Natural killer cell treated with Interleukin-12 subunit alpha and Interleukin-12 subunit beta and Interleukin-15 and Interleukin-18, amount 100 ng/mL, for 72 hours (primary cell): ENCODE results near the gene OR6J1. TPM values are rescaled to one million over a fixed set of nuclear protein-coding genes. Genes with fewer than 3 reads are reported as not detected.

ENCODE experiments used
- ATAC-seq, 2 donors: fragments of 150-1000 bp; cut with Tn5 transposase in 1 of 2; sonication (Bioruptor Pico), chemical (Tn5 transposase) in 1 of 2; 2 replicates each; pipeline ENCODE4 v1.10.0; 2021
- DNase-seq: peaks from one replicate; pipeline ENCODE4 v3.0.0; 2022; ENCODE audit warnings: low spot score
- H3K27ac Mint-ChIP-seq, 2 donors: 1 replicate in 1 of 2; 2 replicates in 1 of 2; pipeline ENCODE4 v1.8.0; 2022; ENCODE audit warnings: mixed read lengths in 2 of 2, mild to moderate bottlenecking in 1 of 2, moderate library complexity in 1 of 2
- H3K27me3 Mint-ChIP-seq, 2 donors: 1 replicate in 1 of 2; 2 replicates in 1 of 2; pipeline ENCODE4 v1.8.0; 2022; ENCODE audit warnings: mixed read lengths in 2 of 2
- H3K36me3 Mint-ChIP-seq: one replicate; pipeline ENCODE4 v1.8.0; 2022; ENCODE audit warnings: mixed read lengths
- H3K4me1 Mint-ChIP-seq, 2 donors: 1 replicate in 1 of 2; 2 replicates in 1 of 2; pipeline ENCODE4 v1.8.0; 2022; ENCODE audit warnings: low read depth in 2 of 2, mixed read lengths in 2 of 2, mild to moderate bottlenecking in 1 of 2
- H3K4me3 Mint-ChIP-seq: one replicate; pipeline ENCODE4 v1.8.0; 2022; ENCODE audit warnings: mixed read lengths
- H3K9me3 Mint-ChIP-seq: 2 replicates; pipeline ENCODE4 v1.8.0; 2022; ENCODE audit warnings: mixed read lengths
- total RNA-seq, 2 donors: library from RNA; stranded (reverse); gene quantifications; one replicate each; pipeline ENCODE4 v1.2.3, GENCODE V29; 2022

OR6J1 gene
- total RNA-seq, 2 donors from 2014 or later, result not detected

DNA sequence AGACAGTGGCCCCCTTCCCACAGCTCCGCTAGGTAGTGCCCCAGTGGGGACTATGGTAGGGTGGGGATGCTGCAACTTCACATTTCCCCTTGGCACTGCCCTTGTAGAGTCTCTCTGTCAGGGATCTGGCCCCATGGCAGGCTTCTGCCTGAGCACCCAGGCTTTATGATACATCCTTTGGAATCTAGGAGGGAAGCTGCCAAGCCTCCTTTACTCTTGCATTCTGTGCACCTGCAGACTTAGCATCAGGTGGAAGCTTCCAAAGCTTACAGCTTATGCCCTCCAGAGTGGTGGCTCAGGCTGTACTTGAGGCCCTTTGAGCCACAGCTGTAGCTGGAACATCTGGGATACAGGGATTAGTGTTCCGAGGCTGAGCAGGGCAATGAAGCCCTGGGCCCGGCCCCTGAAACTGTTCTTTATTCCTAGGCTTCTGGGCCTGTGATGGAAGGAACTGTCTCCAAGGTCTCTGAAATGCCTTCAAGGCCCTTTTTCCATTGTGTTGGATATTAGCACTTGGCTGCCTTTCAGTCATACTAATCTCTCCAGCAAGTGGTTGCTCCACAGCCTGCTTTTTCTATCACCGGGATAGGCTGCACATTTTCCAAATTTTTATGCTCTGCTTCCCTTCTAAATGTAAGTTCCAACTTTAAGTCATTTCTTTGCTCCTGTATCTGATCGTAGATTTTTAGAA lies 22.2 kb upstream of the OR6J1 start:
- Mint-ChIP-seq H3K27me3 (peaks cover 0 to 3% of the 10 kb centered on the region in 2 donors), H3K9me3 (no peaks in the 10 kb centered on the region), H3K36me3 (no peaks in the 10 kb centered on the region), H3K4me3 (no peak overlapping the region), H3K4me1 (no peaks in the 10 kb centered on the region), H3K27ac (no peak overlapping the region)
- DNase-seq (no peak), ATAC-seq (peak in 1 of 2 donors; percentile 50)

DNA sequence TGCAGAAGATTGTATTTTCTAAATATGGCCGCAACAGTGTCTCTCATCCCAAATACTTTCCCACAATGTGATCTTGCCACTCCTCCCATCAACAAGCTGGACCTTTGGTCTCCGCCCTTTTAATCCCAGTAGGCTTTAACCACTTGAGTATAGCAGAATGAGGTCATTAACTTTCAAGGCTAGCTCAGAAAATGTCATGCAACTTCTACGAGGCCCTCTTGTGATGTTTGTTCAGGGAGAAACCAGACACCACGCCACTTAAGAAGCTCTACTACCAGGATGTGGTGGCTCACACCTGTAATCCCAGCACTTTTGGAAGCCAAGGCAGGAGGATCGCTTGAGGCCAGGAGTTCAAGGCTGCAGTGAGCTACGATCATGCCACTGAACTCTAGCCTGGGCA lies 20.1 kb upstream of the OR6J1 start:
- ATAC-seq, result no peak
- H3K9me3 Mint-ChIP-seq, result no peaks in the 10 kb centered on the region
- no peak for DNase-seq
- H3K36me3 Mint-ChIP-seq, result no peaks in the 10 kb centered on the region
- peaks cover 0 to 3% of the 10 kb centered on the region in 2 donors for H3K27me3 Mint-ChIP-seq
- H3K4me1 Mint-ChIP-seq, result no peaks in the 10 kb centered on the region
- H3K27ac Mint-ChIP-seq, result no peak overlapping the region
- H3K4me3 Mint-ChIP-seq, result no peak overlapping the region

DNA sequence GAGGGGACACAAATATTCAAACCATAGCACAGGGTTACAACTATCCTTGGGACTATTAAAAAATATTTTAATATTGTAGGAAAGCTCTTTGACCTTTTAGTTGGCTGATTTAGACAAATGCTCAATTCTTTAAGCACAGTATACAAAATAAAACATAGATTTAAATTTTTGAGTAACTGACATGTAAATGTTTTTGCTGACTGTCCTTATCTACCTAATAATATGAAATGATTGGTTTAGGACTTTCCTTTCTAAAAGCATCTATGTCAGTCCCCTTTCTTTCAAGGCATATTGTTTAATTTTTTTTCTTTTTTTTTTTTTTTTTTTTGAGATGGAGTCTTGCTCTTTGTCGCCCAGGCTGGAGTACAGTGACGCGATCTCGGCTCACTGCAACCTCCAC lies 16.5 kb upstream of the OR6J1 start:
- H3K27ac Mint-ChIP-seq, result no peak overlapping the region
- DNase-seq (no peak), ATAC-seq (no peak)
- H3K9me3 Mint-ChIP-seq, result no peaks in the 10 kb centered on the region
- H3K36me3 Mint-ChIP-seq, result no peaks in the 10 kb centered on the region
- H3K4me3 Mint-ChIP-seq, result no peak overlapping the region
- H3K27me3 Mint-ChIP-seq, result peaks cover 0 to 3% of the 10 kb centered on the region in 2 donors
- H3K4me1 Mint-ChIP-seq, result peaks cover 0 to 3% of the 10 kb centered on the region in 2 donors

DNA sequence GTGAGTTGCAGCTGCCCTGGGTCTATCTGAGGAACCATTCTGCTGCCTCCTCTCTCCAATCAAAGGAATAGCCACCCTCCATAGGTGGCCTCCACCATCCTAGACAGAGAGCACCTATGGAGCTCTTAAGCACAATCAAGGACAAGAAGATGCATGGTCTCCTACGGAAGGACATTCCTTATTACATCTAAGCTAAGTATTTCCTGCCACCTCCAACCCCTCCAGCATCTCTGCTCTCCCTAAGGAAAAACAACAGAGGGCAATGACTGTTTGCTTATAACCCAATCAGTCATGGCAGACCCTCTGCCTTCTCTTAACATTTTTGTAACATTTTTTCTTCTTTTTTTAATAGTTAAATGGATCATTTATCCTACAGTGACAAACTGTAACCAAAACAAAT lies 14.8 kb upstream of the OR6J1 start:
- peaks cover 0 to 3% of the 10 kb centered on the region in 2 donors for H3K4me1 Mint-ChIP-seq
- no peak overlapping the region for H3K4me3 Mint-ChIP-seq

DNA sequence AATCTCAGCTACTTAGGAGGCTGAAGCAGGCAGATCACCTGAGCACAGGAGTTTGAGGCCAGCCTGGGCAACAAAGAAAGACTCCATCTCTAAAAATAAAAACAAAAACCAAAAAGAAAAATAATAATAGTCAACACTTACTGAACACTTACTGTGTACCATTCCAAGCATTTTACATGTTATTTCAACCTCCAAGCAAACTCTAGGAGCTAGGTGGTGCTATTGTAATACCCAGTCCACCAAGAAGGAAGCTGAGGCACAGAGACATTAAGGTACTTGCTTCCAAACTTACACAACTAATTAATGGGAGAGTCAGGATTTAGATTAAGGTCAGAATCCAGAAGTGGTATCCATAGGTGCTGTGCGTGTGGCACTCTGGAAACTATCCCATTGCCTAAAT lies 13.7 kb upstream of the OR6J1 start:
- no peak overlapping the region for H3K27ac Mint-ChIP-seq
- ATAC-seq (no peak), DNase-seq (no peak)
- peaks cover 0 to 3% of the 10 kb centered on the region in 2 donors for H3K4me1 Mint-ChIP-seq
- H3K36me3 Mint-ChIP-seq, result no peaks in the 10 kb centered on the region
- no peaks in the 10 kb centered on the region for H3K9me3 Mint-ChIP-seq
- H3K27me3 Mint-ChIP-seq, result no peaks in the 10 kb centered on the region
- no peak overlapping the region for H3K4me3 Mint-ChIP-seq

More for the DNA sequence above, 14.8 kb upstream of the OR6J1 start:
- Mint-ChIP-seq H3K9me3 (no peaks in the 10 kb centered on the region), H3K27ac (no peak overlapping the region), H3K27me3 (no peaks in the 10 kb centered on the region), H3K36me3 (no peaks in the 10 kb centered on the region)
- no peak for ATAC-seq
- DNase-seq, result no peak

DNA sequence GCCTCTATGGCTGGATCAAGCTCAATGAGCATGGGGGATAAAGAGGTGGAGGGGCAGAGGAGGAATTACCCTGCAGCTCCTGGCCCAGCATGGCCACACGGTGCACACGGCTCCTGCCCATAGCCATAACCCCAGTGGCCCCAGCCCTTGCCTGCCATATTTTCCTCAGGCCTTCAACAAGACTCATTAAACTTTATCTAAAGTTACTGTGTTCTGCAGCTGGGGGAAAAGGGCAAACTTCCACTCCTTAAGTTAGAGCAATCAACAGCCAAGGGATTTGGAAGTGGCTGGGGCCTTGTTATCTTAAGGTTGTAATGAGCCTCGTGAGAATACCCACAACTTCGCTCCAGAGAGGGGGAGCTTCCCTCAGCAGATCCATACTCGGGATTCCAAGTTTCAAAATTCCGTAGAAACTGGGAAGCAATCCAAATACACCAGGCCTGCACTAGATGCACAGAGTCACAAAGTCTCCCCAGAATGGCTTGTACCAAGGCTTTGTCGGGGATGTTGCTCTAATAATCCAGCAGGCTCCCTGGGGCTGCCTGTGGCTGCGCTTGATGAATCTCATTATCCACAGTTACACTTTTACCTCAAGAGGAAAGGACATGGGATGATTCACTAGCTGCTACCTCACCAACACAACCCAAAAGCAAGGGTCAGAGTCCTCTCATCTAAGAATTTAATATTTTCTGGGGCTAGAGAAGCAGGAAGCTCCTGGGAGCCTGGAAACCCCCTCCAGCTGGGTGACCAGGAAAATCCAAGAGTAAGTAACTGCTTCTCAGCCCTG lies 13.0 kb upstream of the OR6J1 start:
- no peak overlapping the region for H3K4me3 Mint-ChIP-seq
- H3K27ac Mint-ChIP-seq, result no peak overlapping the region
- peaks cover 0 to 3% of the 10 kb centered on the region in 2 donors for H3K4me1 Mint-ChIP-seq
- DNase-seq (no peak), ATAC-seq (no peak)
- no peaks in the 10 kb centered on the region for H3K9me3 Mint-ChIP-seq
- H3K36me3 Mint-ChIP-seq, result no peaks in the 10 kb centered on the region
- H3K27me3 Mint-ChIP-seq, result no peaks in the 10 kb centered on the region

DNA sequence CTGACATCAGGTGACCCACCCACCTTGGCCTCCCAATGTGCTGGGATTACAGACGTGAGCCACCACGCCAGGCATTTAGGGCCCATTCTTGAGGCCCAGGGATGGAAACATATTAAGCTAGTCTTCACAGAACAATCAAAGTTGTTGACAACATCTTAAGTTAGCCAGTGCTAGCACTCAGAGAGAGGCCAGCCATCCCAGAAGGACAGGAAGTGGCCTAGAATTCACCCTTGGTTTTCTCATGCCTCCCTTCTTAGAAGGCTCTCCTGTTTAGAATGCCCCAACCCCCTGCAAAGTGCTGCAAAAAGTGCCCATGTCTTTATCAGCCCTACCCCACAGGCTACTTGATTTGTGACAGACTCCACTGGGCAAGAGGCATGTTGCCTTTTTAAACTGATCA lies 12.1 kb upstream of the OR6J1 start:
- no peak overlapping the region for H3K27ac Mint-ChIP-seq
- DNase-seq (no peak), ATAC-seq (no peak)
- H3K27me3 Mint-ChIP-seq, result no peaks in the 10 kb centered on the region
- H3K4me3 Mint-ChIP-seq, result no peak overlapping the region
- no peaks in the 10 kb centered on the region for H3K36me3 Mint-ChIP-seq
- H3K9me3 Mint-ChIP-seq, result no peaks in the 10 kb centered on the region
- H3K4me1 Mint-ChIP-seq, result peaks cover 0 to 3% of the 10 kb centered on the region in 2 donors

DNA sequence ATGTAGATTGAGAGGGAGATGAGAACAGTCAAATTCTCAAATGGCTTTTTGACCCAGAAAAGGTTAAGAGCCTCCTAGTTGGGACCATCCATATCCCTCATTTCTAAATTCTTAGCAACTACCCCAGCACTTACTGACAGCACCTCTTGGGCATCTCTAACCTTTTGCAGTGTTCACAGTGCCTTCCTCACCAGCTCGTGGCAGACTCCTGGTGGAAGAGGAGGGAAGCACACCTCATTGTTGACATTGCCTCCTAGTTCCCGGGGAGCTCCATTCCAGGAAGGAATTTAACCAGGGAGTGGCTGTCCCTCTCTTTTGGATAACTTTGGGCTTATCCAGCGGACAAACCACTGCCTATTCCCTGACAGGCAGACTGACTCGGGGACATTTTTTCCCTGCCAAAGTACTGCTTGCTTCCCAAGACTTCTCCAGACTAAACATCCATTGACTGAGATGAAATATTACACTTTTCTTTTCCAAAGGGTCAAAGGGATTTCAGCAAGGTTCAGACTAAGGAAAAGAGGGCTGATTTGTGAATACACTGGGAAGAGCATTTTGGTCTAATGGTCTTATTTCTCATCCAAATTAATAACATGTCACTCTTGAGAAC lies 9.0 kb upstream of the OR6J1 start:
- H3K9me3 Mint-ChIP-seq, result no peaks in the 10 kb centered on the region
- H3K27ac Mint-ChIP-seq, result no peak overlapping the region
- ATAC-seq (peak; percentile 64 to 67), DNase-seq (no peak)
- H3K4me1 Mint-ChIP-seq, result peaks cover 0 to 6% of the 10 kb centered on the region in 2 donors
- H3K36me3 Mint-ChIP-seq, result no peaks in the 10 kb centered on the region
- H3K27me3 Mint-ChIP-seq, result peaks cover 0 to 4% of the 10 kb centered on the region in 2 donors
- H3K4me3 Mint-ChIP-seq, result no peak overlapping the region

DNA sequence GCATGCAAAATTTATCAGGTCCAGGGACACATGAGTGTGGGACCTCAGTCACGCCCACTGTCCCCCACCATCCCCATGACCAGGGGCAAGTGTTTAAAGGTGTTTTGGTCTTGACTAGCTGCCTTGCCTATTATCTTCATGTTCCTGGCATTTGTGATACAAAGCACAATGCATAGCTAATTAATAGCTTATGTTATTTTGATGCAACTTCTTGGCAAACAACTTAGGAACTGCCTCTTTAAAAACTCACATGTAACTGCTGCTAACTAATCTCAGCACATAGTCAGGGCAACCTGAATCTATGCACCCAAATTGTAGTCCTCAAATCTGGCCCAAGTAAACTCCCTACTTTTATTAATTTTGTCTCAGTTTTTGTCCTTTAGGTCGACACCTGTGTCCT lies 7.4 kb upstream of the OR6J1 start:
- DNase-seq (no peak), ATAC-seq (no peak)
- Mint-ChIP-seq H3K27ac (no peak overlapping the region), H3K4me3 (no peak overlapping the region), H3K9me3 (no peaks in the 10 kb centered on the region), H3K27me3 (peaks cover 0 to 4% of the 10 kb centered on the region in 2 donors), H3K4me1 (peaks cover 4 to 9% of the 10 kb centered on the region in 2 donors), H3K36me3 (no peaks in the 10 kb centered on the region)

DNA sequence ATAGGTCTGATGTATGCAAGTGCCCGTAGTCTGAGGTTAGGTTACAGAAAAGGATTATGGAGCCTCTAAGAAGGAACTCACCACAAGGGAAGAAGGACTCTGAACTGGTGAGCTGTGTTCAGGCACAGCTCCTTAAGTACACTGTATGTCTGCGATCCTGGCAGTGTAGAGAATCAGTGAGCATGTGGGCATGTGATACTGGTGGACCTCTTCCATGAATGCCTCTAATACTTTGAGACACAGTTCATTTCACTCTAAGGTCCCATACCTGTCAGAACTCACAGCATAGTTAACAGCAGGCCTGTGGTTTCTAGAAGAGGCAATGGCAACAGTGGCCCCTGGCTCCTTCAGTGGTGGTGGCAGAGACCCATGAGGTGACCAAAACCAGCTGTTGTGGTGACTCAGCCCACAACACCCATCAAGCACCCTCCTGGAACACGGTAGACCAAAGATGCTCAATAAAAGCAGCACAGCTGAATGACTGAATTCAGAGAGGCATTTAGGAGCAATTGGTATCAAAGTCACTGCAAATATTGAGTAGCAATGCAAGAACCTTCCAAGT lies 6.9 kb upstream of the OR6J1 start:
- no peak for DNase-seq
- no peak overlapping the region for H3K27ac Mint-ChIP-seq
- H3K27me3 Mint-ChIP-seq, result peaks cover 0 to 4% of the 10 kb centered on the region in 2 donors
- no peaks in the 10 kb centered on the region for H3K36me3 Mint-ChIP-seq
- peak; percentile 38 to 67 for ATAC-seq
- peaks cover 6 to 9% of the 10 kb centered on the region in 2 donors for H3K4me1 Mint-ChIP-seq
- H3K4me3 Mint-ChIP-seq, result no peak overlapping the region
- no peaks in the 10 kb centered on the region for H3K9me3 Mint-ChIP-seq

DNA sequence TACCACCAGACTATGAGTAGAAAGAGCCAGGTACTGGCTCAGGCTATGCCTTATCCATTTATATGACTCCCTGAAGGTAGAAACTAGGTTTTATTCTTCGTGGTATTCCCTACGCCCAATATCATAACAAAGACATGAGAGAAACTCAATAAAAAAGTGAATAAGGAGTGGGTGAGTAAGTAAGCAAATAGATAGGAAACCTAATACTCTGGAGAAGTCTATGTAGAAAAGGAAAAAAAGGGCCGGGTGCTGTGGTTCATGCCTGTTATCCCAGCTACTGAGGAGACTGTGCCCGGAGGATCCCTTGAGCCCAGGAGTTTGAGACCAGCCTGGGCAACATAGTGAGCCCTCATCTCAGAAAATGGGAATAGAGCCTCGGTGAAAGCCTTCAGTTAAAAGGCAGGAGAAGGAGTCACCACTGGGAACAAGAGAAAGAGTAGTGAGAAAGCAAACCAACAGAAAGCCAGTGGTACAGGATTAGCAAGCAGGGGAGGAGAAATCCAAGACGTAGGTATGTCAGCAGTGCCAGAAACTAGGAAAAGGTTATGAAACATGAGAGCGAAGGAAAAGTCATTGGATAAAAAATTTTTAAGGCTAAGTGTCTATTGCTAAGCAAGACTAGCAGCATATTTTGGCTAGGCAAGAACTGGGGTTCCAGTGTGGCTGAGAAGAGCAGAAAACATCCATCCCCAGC lies 6.0 kb upstream of the OR6J1 start:
- no peak for DNase-seq
- Mint-ChIP-seq H3K4me3 (no peak overlapping the region), H3K27ac (no peak overlapping the region), H3K9me3 (no peaks in the 10 kb centered on the region), H3K4me1 (peaks cover 6 to 9% of the 10 kb centered on the region in 2 donors), H3K36me3 (no peaks in the 10 kb centered on the region), H3K27me3 (peaks cover 0 to 7% of the 10 kb centered on the region in 2 donors)
- ATAC-seq, result no peak

DNA sequence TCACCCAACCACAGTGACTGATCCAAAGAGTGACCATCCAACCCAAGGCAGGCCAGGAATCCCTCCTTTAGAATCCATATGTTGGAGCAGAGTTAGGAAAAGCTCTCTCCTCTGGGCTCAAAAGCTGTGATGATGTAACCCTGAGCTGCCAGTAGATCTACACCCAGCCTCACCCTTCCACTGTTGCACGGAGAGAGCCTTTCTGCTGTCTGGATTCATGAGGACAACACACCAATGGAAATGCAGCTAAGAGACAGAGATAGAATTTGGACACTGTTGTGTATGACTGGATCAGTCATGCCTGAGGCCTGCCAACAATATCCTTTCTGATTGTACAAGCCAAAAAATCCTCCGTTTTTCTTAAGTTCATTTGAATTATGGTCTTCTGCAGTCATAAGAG lies 4.4 kb upstream of the OR6J1 start:
- H3K9me3 Mint-ChIP-seq, result no peaks in the 10 kb centered on the region
- H3K4me3 Mint-ChIP-seq, result no peak overlapping the region
- H3K36me3 Mint-ChIP-seq, result no peaks in the 10 kb centered on the region
- ATAC-seq (no peak), DNase-seq (no peak)
- H3K27me3 Mint-ChIP-seq, result peaks cover 0 to 11% of the 10 kb centered on the region in 2 donors
- peaks cover 6 to 9% of the 10 kb centered on the region in 2 donors for H3K4me1 Mint-ChIP-seq
- no peak overlapping the region for H3K27ac Mint-ChIP-seq

DNA sequence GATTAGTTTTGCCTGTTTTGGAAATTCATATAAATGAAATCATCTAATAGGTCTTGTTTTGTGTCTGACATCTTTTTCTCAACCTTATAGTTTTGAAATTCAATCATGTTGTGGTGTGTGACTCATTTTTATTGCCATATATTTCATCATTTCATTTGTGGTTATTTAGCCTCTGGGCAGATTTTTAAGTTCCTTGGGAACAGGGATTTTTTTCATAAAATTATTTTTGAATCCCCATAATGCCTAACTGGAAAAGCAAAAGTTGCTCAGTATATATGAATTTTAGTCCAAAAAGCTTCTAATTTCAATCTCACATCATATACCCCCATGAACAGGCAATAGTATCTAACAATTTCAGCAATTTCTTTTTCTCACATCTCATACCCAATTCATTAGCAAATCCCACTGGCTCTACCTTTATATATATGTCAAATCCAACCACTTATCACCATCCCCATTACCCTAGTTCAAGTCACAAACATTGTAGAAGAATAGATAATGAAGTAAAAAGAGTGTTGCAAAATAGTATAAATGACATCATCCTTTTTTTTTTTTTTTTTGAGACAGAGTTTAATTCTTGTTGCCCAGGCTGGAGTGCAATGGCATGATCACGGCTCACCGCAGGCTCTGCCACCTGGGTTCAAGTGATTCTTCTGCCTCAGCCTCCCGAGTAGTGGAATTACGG lies 2.6 kb upstream of the OR6J1 start:
- no peak for DNase-seq
- Mint-ChIP-seq H3K9me3 (no peaks in the 10 kb centered on the region), H3K4me1 (peaks cover 6 to 9% of the 10 kb centered on the region in 2 donors), H3K4me3 (no peak overlapping the region), H3K27ac (peak overlapping the region in 1 of 2 donors; percentile 18), H3K36me3 (no peaks in the 10 kb centered on the region), H3K27me3 (peaks cover 0 to 11% of the 10 kb centered on the region in 2 donors)
- no peak for ATAC-seq
